Nephron (organoid): ENCODE results near the gene NLRP7.
"Not testable (repeated sequence)": the region's sequence is repeated elsewhere in the genome, so short reads cannot be mapped to it uniquely, and the experiment has no call there.

Experiments used
- H3K27ac Mint-ChIP-seq, 3 experiments: 2 replicates each; pipeline ENCODE4 v1.8.0; 2020; ENCODE audit warnings: mixed read lengths in 3 of 3, mild to moderate bottlenecking in 2 of 3, moderate library complexity in 1 of 3
- H3K27me3 Mint-ChIP-seq: 2 replicates; pipeline ENCODE4 v1.8.0; 2021; ENCODE audit warnings: low read depth, mild to moderate bottlenecking, moderate library complexity, mixed read lengths
- H3K36me3 Mint-ChIP-seq: 2 replicates; pipeline ENCODE4 v1.8.0; 2020; ENCODE audit warnings: low read depth, mixed read lengths
- H3K4me1 Mint-ChIP-seq: 2 replicates; pipeline ENCODE4 v1.8.0; 2020; ENCODE audit warnings: mixed read lengths
- H3K4me3 Mint-ChIP-seq, 3 experiments: 2 replicates each; pipeline ENCODE4 v1.8.0; 2020; ENCODE audit warnings: mild to moderate bottlenecking in 3 of 3, mixed read lengths in 3 of 3, moderate library complexity in 2 of 3
- H3K9me3 Mint-ChIP-seq: 2 replicates; pipeline ENCODE4 v1.8.0; 2020; ENCODE audit warnings: mixed read lengths
- CTCF ChIP-seq, 3 experiments: fragments of 200-600 bp; sonication (generic); IDR thresholded peaks; one replicate each; pipeline ENCODE4 v1.5.0; 2021; ENCODE audit warnings: antibody characterized with exemption in 3 of 3; ENCODE audit not compliant: unreplicated experiment in 3 of 3

Gene NLRP7

GRCh38 chr19:54947381-54947780 is at the start of gene NLRP7:
NLRP7 (minus strand) TSS chr19:54947530.
- no peak within 1 kb of the TSS for H3K4me3 Mint-ChIP-seq
- H3K4me1 Mint-ChIP-seq: no peaks in the 10 kb centered on the region
- peaks cover 15% of the 10 kb centered on the region for H3K9me3 Mint-ChIP-seq
- no peak for TF ChIP-seq CTCF (IDR thresholded peaks at IDR 0.05; ENCODE audit: unreplicated experiment in 3 of 3)
- H3K27ac Mint-ChIP-seq: no peak within 1 kb of the TSS
- no peaks in the 10 kb centered on the region for H3K27me3 Mint-ChIP-seq
- H3K36me3 Mint-ChIP-seq: no peaks in the 10 kb centered on the region

GRCh38 chr19:54995561-54995960 is 48.2 kb upstream of the NLRP7 start:
- H3K4me3 Mint-ChIP-seq: no peak overlapping the region
- no peak overlapping the region for H3K27ac Mint-ChIP-seq
- no peaks in the 10 kb centered on the region for H3K4me1 Mint-ChIP-seq

GRCh38 chr19:54989531-54989930 is 42.2 kb upstream of the NLRP7 start:
- not testable (repeated sequence) for H3K27ac Mint-ChIP-seq, H3K27me3 Mint-ChIP-seq, H3K4me3 Mint-ChIP-seq, H3K4me1 Mint-ChIP-seq
- H3K36me3 Mint-ChIP-seq: peaks cover 42% of the 10 kb centered on the region
- H3K9me3 Mint-ChIP-seq: peaks cover 32% of the 10 kb centered on the region

More at GRCh38 chr19:54995561-54995960, 48.2 kb upstream of the NLRP7 start:
- Mint-ChIP-seq H3K36me3 (peaks cover 30% of the 10 kb centered on the region), H3K9me3 (peaks cover 17% of the 10 kb centered on the region), H3K27me3 (no peaks in the 10 kb centered on the region)
- TF ChIP-seq CTCF (IDR thresholded peaks at IDR 0.05; ENCODE audit: unreplicated experiment in 3 of 3): no peak

- peaks cover 17% of the 10 kb centered on the region for H3K9me3 Mint-ChIP-seq
- peaks cover 26% of the 10 kb centered on the region for H3K36me3 Mint-ChIP-seq
- not testable (repeated sequence) for H3K4me1 Mint-ChIP-seq, H3K27me3 Mint-ChIP-seq, H3K27ac Mint-ChIP-seq, H3K4me3 Mint-ChIP-seq
Observed at GRCh38 chr19:54982562-54982961, 35.2 kb upstream of the NLRP7 start.

- peaks cover 17% of the 10 kb centered on the region for H3K36me3 Mint-ChIP-seq
- not testable (repeated sequence) for H3K4me1 Mint-ChIP-seq, H3K27ac Mint-ChIP-seq, H3K4me3 Mint-ChIP-seq, H3K27me3 Mint-ChIP-seq
- peaks cover 10% of the 10 kb centered on the region for H3K9me3 Mint-ChIP-seq
Observed at GRCh38 chr19:54973229-54974090, 26.1 kb upstream of the NLRP7 start.

- Mint-ChIP-seq H3K9me3 (peaks cover 13% of the 10 kb centered on the region), H3K36me3 (peaks cover 13% of the 10 kb centered on the region)
- not testable (repeated sequence) for H3K27ac Mint-ChIP-seq, H3K4me1 Mint-ChIP-seq, H3K4me3 Mint-ChIP-seq, H3K27me3 Mint-ChIP-seq
Observed at GRCh38 chr19:54971446-54971845, 24.1 kb upstream of the NLRP7 start.

GRCh38 chr19:54969647-54970046 is 22.3 kb upstream of the NLRP7 start:
- TF ChIP-seq CTCF (IDR thresholded peaks at IDR 0.05; ENCODE audit: unreplicated experiment in 3 of 3): no peak
- H3K4me1 Mint-ChIP-seq: no peaks in the 10 kb centered on the region
- H3K27ac Mint-ChIP-seq: no peak overlapping the region
- H3K9me3 Mint-ChIP-seq: peaks cover 13% of the 10 kb centered on the region
- H3K36me3 Mint-ChIP-seq: peaks cover 13% of the 10 kb centered on the region
- H3K4me3 Mint-ChIP-seq: no peak overlapping the region
- no peaks in the 10 kb centered on the region for H3K27me3 Mint-ChIP-seq

- peak overlapping the region; percentile 61 to 70 (median 68) for H3K4me3 Mint-ChIP-seq
- no peaks in the 10 kb centered on the region for H3K27me3 Mint-ChIP-seq
- TF ChIP-seq CTCF (IDR thresholded peaks at IDR 0.05; ENCODE audit: unreplicated experiment in 3 of 3): no peak
- peaks cover 13% of the 10 kb centered on the region for H3K36me3 Mint-ChIP-seq
- H3K27ac Mint-ChIP-seq: no peak overlapping the region
- H3K4me1 Mint-ChIP-seq: no peaks in the 10 kb centered on the region
- H3K9me3 Mint-ChIP-seq: peaks cover 13% of the 10 kb centered on the region
Observed at GRCh38 chr19:54967611-54968010, 20.3 kb upstream of the NLRP7 start.

- H3K36me3 Mint-ChIP-seq, H3K27me3 Mint-ChIP-seq, H3K4me1 Mint-ChIP-seq, H3K9me3 Mint-ChIP-seq, H3K4me3 Mint-ChIP-seq, H3K27ac Mint-ChIP-seq: not testable (repeated sequence)
Observed at GRCh38 chr19:54965055-54965454, 17.7 kb upstream of the NLRP7 start.
